HG03520 (cell line): ENCODE data around the gene SEL1L.
A peak's percentile ranks its signal among the peaks of the same experiment; 100 is the strongest.
"Not testable (repeated sequence)": the region's sequence is repeated elsewhere in the genome, so short reads cannot be mapped to it uniquely, and the experiment has no call there.

Experiments
- ATAC-seq: cut with Tn5 transposase; IDR thresholded peaks from one replicate; pipeline ENCODE4 v1.9.1; 2021; ENCODE audit warnings: mild to moderate bottlenecking, moderate library complexity; ENCODE audit not compliant: unreplicated experiment

The SEL1L gene

GRCh38 chr14:81449576-81449975 lies 84.1 kb downstream of the SEL1L start:
- no peak for ATAC-seq

GRCh38 chr14:81449114-81449513 lies 84.5 kb downstream of the SEL1L start:
- no peak for ATAC-seq

- no peak for ATAC-seq
Observed at GRCh38 chr14:81447021-81447764, 86.5 kb downstream of the SEL1L start.

GRCh38 chr14:81446279-81447007 lies 87.2 kb downstream of the SEL1L start:
- ATAC-seq, result no peak

GRCh38 chr14:81441626-81442134 lies 92.0 kb downstream of the SEL1L start:
- no peak for ATAC-seq

- ATAC-seq, result no peak
Observed at GRCh38 chr14:81440041-81440440, 93.6 kb downstream of the SEL1L start.

- ATAC-seq, result no peak
Observed at GRCh38 chr14:81437244-81437643, 96.4 kb downstream of the SEL1L start.

GRCh38 chr14:81436296-81437138 lies 97.1 kb downstream of the SEL1L start:
- ATAC-seq, result peak; percentile 79

GRCh38 chr14:81435391-81436295 lies 98.0 kb downstream of the SEL1L start:
- ATAC-seq, result peak; percentile 37

GRCh38 chr14:81435048-81435390 lies 98.6 kb downstream of the SEL1L start:
- ATAC-seq, result no peak

- no peak for ATAC-seq
Observed at GRCh38 chr14:81434230-81434629, 99.4 kb downstream of the SEL1L start.

GRCh38 chr14:81433378-81433777 lies 100.3 kb downstream of the SEL1L start:
- no peak for ATAC-seq

GRCh38 chr14:81432219-81432661 lies 101.4 kb downstream of the SEL1L start:
- no peak for ATAC-seq

- no peak for ATAC-seq
Observed at GRCh38 chr14:81430235-81430634, 103.4 kb downstream of the SEL1L start.

- ATAC-seq, result not testable (repeated sequence)
Observed at GRCh38 chr14:81429749-81430148, 103.9 kb downstream of the SEL1L start.

GRCh38 chr14:81429028-81429427 lies 104.6 kb downstream of the SEL1L start:
- ATAC-seq, result no peak

- no peak for ATAC-seq
Observed at GRCh38 chr14:81427348-81428058, 106.2 kb downstream of the SEL1L start.

GRCh38 chr14:81423504-81423903 lies 110.1 kb downstream of the SEL1L start:
- ATAC-seq, result no peak
